HepG2 (cell line): ENCODE measurements around the gene CBLC. TPM values are rescaled to one million over a fixed set of nuclear protein-coding genes. Genes with fewer than 3 reads are reported as not detected.

Source experiments
- BCL6 ChIP-seq: IDR thresholded peaks from 2 replicates; pipeline ENCODE4 v1.6.1; 2016; ENCODE audit warnings: missing genetic modification reagents, missing compliant biosample characterization
- CEBPB ChIP-seq: IDR thresholded peaks from 2 replicates; pipeline ENCODE4 v1.6.1; 2011; ENCODE audit warnings: low read depth, low read length, improper control_type of control experiment, borderline replicate concordance
- EP300 ChIP-seq, 3 experiments: sonication (generic) in 1 of 3; formaldehyde crosslinking in 1 of 3; IDR thresholded peaks; 2 replicates each; pipeline versions ENCODE4 v1.5.1 to v1.6.1; 2011 to 2020; ENCODE audit warnings: low read depth in 2 of 3, low read length in 2 of 3, borderline replicate concordance in 1 of 3, improper control_type of control experiment in 1 of 3, mild to moderate bottlenecking in 1 of 3, missing genetic modification reagents in 1 of 3, moderate library complexity in 1 of 3
- ESRRA ChIP-seq: sonication (generic); formaldehyde crosslinking; IDR thresholded peaks from 2 replicates; pipeline ENCODE4 v1.5.1; 2020; ENCODE audit warnings: mild to moderate bottlenecking, low read depth, missing genetic modification reagents
- FLYWCH1 ChIP-seq: sonication (generic); formaldehyde crosslinking; IDR thresholded peaks from 2 replicates; pipeline ENCODE4 v1.8.1; 2023; ENCODE audit warnings: mild to moderate bottlenecking, missing genetic modification reagents
- MAFG ChIP-seq: sonication (generic); formaldehyde crosslinking; IDR thresholded peaks from 2 replicates; pipeline ENCODE4 v1.5.1; 2020; ENCODE audit warnings: mild to moderate bottlenecking, missing genetic modification reagents
- MTA1 ChIP-seq: sonication (generic); formaldehyde crosslinking; IDR thresholded peaks from 2 replicates; pipeline ENCODE4 v1.4.0; 2020; ENCODE audit warnings: missing genetic modification reagents, mild to moderate bottlenecking, borderline replicate concordance
- NR2F6 ChIP-seq, 2 experiments: IDR thresholded peaks; 2 replicates each; pipeline ENCODE4 v1.6.1; 2016; ENCODE audit warnings: antibody characterized with exemption in 1 of 2, mild to moderate bottlenecking in 1 of 2
- PHF8 ChIP-seq: sonication (generic); formaldehyde crosslinking; IDR thresholded peaks from 2 replicates; pipeline ENCODE4 v1.5.0; 2020; ENCODE audit warnings: missing genetic modification reagents
- STAG1 ChIP-seq: sonication (generic); formaldehyde crosslinking; IDR thresholded peaks from 2 replicates; pipeline ENCODE4 v1.4.0; 2020; ENCODE audit warnings: missing genetic modification reagents
- TAF1 ChIP-seq: sonication (generic); formaldehyde crosslinking; IDR thresholded peaks from 2 replicates; pipeline ENCODE4 v1.4.0; 2020; ENCODE audit warnings: missing genetic modification reagents
- TCF7L2 ChIP-seq: IDR thresholded peaks from 2 replicates; pipeline ENCODE4 v1.6.1; 2011; ENCODE audit warnings: mild to moderate bottlenecking, low read depth, low read length, moderate library complexity
- YEATS4 ChIP-seq: sonication (generic); formaldehyde crosslinking; IDR thresholded peaks from 2 replicates; pipeline ENCODE4 v1.4.0; 2020; ENCODE audit warnings: missing genetic modification reagents, borderline replicate concordance
- ZC3H13 ChIP-seq: sonication (generic); formaldehyde crosslinking; IDR thresholded peaks from 2 replicates; pipeline ENCODE4 v1.8.1; 2023; ENCODE audit warnings: mild to moderate bottlenecking, missing genetic modification reagents, moderate library complexity
- ZNF143 ChIP-seq: sonication (generic); formaldehyde crosslinking; IDR thresholded peaks from 2 replicates; pipeline ENCODE4 v1.4.0; 2020; ENCODE audit warnings: missing genetic modification reagents
- ZNF24 ChIP-seq: fragments of 450-650 bp; IDR thresholded peaks from 2 replicates; pipeline ENCODE4 v1.6.1; 2017; ENCODE audit warnings: antibody characterized with exemption, mild to moderate bottlenecking
- ZNF263 ChIP-seq: sonication (generic); formaldehyde crosslinking; IDR thresholded peaks from 2 replicates; pipeline ENCODE4 v1.4.0; 2020; ENCODE audit warnings: missing genetic modification reagents
- ZNF558 ChIP-seq: sonication (generic); formaldehyde crosslinking; IDR thresholded peaks from 2 replicates; pipeline ENCODE4 v1.9.0; 2022; ENCODE audit warnings: mild to moderate bottlenecking, missing genetic modification reagents, borderline replicate concordance
- polyA plus RNA-seq, 8 experiments: library from polyadenylated mRNA; depleted of rRNA in 3 of 8; stranded (reverse) in 7 of 8; unstranded in 1 of 8; fragments of >200 nt; fragmentation: Illumina TruSeq in 4 of 8; extraction: Trizol in 4 of 8; gene quantifications; 2 replicates each; pipeline versions ENCODE4 v1.2.1 to v1.2.3, GENCODE V29; 2011 to 2016; ENCODE audit warnings: low read depth in 4 of 8, missing spikeins in 1 of 8, mixed read lengths in 1 of 8; ENCODE audit not compliant: insufficient read depth in 1 of 8
- total RNA-seq, 5 experiments: library from RNA; depleted of rRNA; stranded (reverse); fragments of >200 nt; fragmentation: Illumina TruSeq; extraction: Trizol; gene quantifications; 2 replicates each; pipeline ENCODE4 v1.2.3, GENCODE V29; 2016; ENCODE audit warnings: low read depth in 1 of 5
- TF ChIP-seq, protein P1 (sequence below): sonication (generic); formaldehyde crosslinking; IDR thresholded peaks from 2 replicates; pipeline ENCODE4 v1.9.0; 2021; ENCODE audit warnings: missing genetic modification reagents, borderline replicate concordance
- TF ChIP-seq, protein P2 (sequence below): sonication (generic); formaldehyde crosslinking; IDR thresholded peaks from 2 replicates; pipeline ENCODE4 v1.8.1; 2023; ENCODE audit warnings: mild to moderate bottlenecking, missing genetic modification reagents
- TF ChIP-seq, protein P3 (sequence below): sonication (generic); formaldehyde crosslinking; IDR thresholded peaks from 2 replicates; pipeline ENCODE4 v1.4.0; 2020; ENCODE audit warnings: missing genetic modification reagents
- TF ChIP-seq, protein P4 (sequence below): sonication (generic); formaldehyde crosslinking; IDR thresholded peaks from 2 replicates; pipeline ENCODE4 v1.5.0; 2020; ENCODE audit warnings: missing genetic modification reagents

Gene CBLC
- total and polyA plus RNA-seq, 2 of the 13 experiments (the other 11 are each of a cell fraction or from before 2014, with no cell fraction given) = 1.8 to 2.6 TPM

DNA sequence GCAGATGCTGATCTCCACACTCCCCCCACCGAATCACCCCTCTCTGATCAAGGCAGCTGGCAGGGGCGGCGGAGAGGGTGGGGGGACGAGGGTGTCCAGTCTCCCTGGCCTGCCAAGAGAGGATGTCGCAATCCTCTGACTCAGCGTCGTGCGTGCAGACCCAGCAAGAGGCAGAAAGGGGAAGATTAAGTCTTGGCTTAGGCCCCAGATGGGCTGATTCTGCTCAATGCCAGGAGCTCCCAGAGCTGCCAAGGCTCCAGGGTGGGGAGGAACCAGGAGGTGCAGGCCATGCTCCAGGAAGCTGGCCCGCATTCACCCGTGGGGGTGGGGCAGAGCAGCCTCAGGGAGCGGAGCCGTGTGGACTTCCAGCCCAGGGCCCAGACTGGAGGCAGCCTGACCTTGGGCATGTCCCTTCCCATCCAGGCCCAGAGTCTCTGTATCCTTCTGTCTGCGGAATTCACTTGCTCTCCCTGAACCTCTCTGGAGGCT, 35.8 kb upstream of the CBLC start (continued):
- TF ChIP-seq ESRRA (CRISPR knock-in tag) = peak; percentile 77
- no peak; the same call in 1 of the 2 replicates for TF ChIP-seq NR2F6 (IDR thresholded peaks at IDR 0.05)
- 0 out of 2 replicates have a peak, but pooled peaks have one; percentile 18 for TF ChIP-seq NR2F6 (CRISPR knock-in tag; IDR thresholded peaks at IDR 0.05)
- peak; percentile 32; the same call in 1 of the 2 replicates for TF ChIP-seq TAF1 (CRISPR knock-in tag)
- TF ChIP-seq ZNF558 = no peak
- no peak for TF ChIP-seq ZC3H13 (CRISPR knock-in tag)
- peak; percentile 26; the same call in 1 of the 2 replicates for TF ChIP-seq ZNF263 (CRISPR knock-in tag)
- TF ChIP-seq, protein P1, sequence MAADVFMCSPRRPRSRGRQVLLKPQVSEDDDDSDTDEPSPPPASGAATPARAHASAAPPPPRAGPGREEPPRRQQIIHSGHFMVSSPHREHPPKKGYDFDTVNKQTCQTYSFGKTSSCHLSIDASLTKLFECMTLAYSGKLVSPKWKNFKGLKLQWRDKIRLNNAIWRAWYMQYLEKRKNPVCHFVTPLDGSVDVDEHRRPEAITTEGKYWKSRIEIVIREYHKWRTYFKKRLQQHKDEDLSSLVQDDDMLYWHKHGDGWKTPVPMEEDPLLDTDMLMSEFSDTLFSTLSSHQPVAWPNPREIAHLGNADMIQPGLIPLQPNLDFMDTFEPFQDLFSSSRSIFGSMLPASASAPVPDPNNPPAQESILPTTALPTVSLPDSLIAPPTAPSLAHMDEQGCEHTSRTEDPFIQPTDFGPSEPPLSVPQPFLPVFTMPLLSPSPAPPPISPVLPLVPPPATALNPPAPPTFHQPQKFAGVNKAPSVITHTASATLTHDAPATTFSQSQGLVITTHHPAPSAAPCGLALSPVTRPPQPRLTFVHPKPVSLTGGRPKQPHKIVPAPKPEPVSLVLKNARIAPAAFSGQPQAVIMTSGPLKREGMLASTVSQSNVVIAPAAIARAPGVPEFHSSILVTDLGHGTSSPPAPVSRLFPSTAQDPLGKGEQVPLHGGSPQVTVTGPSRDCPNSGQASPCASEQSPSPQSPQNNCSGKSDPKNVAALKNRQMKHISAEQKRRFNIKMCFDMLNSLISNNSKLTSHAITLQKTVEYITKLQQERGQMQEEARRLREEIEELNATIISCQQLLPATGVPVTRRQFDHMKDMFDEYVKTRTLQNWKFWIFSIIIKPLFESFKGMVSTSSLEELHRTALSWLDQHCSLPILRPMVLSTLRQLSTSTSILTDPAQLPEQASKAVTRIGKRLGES = no peak
- no peak for TF ChIP-seq TCF7L2
- TF ChIP-seq MAFG (CRISPR knock-in tag) = no peak; the same call in 1 of the 2 replicates
- peak; percentile 98 for TF ChIP-seq CEBPB
- peak; percentile 44 to 61; a peak in 1 of 4 replicates for TF ChIP-seq EP300 (IDR thresholded peaks at IDR 0.05; ENCODE audit: low read depth in 2 of 2, low read length in 2 of 2)
- TF ChIP-seq EP300 (CRISPR knock-in tag; IDR thresholded peaks at IDR 0.05; ENCODE audit: borderline replicate concordance) = peak; percentile 19; the same call in 1 of the 2 replicates
- no peak for TF ChIP-seq ZNF143 (CRISPR knock-in tag)
- TF ChIP-seq FLYWCH1 (CRISPR knock-in tag) = no peak
- TF ChIP-seq PHF8 = peak; percentile 40; the same call in 1 of the 2 replicates
- TF ChIP-seq, protein P2, sequence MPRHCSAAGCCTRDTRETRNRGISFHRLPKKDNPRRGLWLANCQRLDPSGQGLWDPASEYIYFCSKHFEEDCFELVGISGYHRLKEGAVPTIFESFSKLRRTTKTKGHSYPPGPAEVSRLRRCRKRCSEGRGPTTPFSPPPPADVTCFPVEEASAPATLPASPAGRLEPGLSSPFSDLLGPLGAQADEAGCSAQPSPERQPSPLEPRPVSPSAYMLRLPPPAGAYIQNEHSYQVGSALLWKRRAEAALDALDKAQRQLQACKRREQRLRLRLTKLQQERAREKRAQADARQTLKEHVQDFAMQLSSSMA (CRISPR knock-in tag) = no peak
- TF ChIP-seq STAG1 (CRISPR knock-in tag) = no peak
- TF ChIP-seq ZNF24 = no peak
- peak; percentile 93 for TF ChIP-seq MTA1 (CRISPR knock-in tag)
- TF ChIP-seq, protein P3, sequence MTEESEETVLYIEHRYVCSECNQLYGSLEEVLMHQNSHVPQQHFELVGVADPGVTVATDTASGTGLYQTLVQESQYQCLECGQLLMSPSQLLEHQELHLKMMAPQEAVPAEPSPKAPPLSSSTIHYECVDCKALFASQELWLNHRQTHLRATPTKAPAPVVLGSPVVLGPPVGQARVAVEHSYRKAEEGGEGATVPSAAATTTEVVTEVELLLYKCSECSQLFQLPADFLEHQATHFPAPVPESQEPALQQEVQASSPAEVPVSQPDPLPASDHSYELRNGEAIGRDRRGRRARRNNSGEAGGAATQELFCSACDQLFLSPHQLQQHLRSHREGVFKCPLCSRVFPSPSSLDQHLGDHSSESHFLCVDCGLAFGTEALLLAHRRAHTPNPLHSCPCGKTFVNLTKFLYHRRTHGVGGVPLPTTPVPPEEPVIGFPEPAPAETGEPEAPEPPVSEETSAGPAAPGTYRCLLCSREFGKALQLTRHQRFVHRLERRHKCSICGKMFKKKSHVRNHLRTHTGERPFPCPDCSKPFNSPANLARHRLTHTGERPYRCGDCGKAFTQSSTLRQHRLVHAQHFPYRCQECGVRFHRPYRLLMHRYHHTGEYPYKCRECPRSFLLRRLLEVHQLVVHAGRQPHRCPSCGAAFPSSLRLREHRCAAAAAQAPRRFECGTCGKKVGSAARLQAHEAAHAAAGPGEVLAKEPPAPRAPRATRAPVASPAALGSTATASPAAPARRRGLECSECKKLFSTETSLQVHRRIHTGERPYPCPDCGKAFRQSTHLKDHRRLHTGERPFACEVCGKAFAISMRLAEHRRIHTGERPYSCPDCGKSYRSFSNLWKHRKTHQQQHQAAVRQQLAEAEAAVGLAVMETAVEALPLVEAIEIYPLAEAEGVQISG = 0 out of 2 replicates have a peak, but pooled peaks have one; percentile 35
- 0 out of 2 replicates have a peak, but pooled peaks have one; percentile 22 for TF ChIP-seq BCL6 (CRISPR knock-in tag)
- TF ChIP-seq, protein P4, sequence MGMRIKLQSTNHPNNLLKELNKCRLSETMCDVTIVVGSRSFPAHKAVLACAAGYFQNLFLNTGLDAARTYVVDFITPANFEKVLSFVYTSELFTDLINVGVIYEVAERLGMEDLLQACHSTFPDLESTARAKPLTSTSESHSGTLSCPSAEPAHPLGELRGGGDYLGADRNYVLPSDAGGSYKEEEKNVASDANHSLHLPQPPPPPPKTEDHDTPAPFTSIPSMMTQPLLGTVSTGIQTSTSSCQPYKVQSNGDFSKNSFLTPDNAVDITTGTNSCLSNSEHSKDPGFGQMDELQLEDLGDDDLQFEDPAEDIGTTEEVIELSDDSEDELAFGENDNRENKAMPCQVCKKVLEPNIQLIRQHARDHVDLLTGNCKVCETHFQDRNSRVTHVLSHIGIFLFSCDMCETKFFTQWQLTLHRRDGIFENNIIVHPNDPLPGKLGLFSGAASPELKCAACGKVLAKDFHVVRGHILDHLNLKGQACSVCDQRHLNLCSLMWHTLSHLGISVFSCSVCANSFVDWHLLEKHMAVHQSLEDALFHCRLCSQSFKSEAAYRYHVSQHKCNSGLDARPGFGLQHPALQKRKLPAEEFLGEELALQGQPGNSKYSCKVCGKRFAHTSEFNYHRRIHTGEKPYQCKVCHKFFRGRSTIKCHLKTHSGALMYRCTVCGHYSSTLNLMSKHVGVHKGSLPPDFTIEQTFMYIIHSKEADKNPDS = no peak
- no peak for TF ChIP-seq YEATS4
